Measurements from ENCODE around the gene SPATS2.
"Not testable (repeated sequence)": the region's sequence is repeated elsewhere in the genome, so short reads cannot be mapped to it uniquely, and the experiment has no call there.

The SPATS2 gene

DNA sequence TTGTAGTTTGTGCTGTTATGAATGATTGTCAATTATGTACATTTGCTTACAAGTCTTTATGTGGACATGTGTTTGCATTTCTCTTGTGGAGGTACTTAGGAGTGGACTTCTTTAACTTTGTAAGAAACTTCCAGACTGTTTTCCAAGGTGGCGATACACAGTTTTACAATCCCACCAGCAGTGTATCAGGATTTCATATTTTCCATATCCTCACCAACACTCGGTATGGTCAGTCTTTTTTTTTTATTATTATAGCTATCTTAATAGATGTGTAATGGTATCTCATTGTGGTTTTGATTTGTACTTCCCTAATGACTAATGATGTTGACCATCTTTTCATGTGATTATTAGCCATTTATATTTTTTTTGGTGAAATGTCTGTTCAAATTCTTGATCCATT lies 97.9 kb downstream of the SPATS2 start:
- DNase-seq (ENCODE audit: low spot score) = no peak

DNA sequence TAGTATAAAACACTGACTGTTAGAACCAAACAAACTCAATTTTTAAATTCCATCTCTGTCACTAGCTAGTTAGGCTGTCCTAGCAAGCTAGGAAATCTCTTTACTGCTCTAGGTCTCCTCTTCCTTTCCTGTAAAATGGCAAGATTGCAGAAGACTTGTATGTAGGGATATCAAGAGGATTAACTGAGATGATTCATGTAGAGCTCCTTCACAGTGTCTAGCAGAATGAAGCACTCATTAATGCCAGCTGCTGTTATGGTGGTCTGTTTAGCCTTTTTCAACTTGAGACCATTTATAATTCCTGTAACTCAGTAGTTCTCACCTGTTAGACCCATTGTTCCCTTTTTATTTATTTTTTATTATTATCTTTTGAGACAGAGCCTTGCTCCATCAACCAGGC lies 103.7 kb downstream of the SPATS2 start:
- DNase-seq (ENCODE audit: low spot score) = no peak

DNA sequence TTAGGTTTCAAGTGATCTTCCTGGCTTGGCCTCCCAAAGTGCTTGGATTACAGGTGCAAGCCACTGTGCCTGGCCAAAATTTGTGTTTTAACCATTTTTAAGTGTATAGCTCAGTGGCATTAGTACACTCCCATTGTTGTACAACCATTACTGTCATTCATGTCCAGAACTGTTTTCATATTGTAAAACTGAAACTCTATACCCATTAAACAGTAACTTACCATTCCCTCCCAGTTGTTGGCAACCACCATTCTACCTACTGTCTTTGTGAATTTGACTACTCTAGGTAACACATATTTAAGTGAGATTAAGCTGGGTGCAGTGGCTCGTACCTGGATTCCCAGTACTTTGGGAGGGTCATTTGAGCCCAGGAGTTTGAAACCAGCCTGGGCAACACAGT lies 104.3 kb downstream of the SPATS2 start:
- DNase-seq (ENCODE audit: low spot score) = no peak

DNA sequence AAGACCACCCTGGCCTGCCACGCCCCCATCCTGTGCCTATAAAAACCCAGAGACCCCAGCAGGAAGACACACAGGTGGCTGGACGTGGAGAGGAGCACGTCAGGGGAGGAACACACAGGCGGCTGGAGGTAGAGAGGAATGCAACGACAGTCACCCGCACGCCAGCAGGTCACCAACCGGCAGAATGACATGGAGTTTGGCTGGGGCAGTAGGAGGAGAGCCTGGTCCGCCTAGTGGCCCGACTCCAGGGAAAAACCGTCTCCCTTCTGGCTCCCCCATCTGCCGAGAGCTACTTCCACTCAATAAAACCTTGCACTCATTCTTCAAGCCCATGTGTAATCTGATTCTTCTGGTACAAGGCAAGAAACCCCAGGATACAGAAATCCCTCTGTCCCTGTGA lies 108.8 kb downstream of the SPATS2 start:
- DNase-seq (ENCODE audit: low spot score) = no peak

DNA sequence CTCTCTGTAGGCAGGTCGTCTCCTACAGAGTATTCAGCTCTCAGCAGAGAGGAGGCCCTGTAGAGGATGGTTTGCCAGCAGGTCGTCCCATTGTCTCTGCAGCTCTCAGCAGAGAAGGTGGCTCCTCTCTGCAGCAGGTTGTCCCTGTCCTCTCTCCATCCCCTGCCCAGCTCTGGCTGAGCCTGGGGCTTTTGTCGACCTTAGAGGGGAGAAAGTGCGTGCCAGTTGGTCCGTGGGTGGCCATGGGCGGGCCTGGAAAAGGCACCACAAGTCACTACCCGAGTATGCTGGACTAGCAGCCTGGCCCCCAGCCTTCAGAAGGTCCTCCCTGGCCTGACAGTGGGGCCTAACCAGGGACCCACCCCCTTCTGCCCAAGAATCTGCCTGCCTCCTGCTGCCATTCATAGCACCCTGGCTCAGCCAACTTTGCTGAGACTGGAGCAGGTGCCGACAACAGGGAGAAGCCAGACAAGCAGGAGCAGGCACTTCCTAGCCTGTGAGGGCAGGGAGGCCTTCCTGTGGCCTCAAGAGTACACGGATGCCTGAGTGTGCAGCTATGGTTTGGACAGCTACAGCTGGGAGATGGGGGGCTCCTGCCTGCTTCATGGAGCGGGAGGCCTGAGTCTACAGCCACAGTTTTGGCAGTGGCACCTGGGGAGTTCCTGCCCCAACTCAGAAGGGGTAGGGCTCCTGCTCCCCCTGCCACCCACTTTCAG lies 111.8 kb downstream of the SPATS2 start:
- no peak for DNase-seq (ENCODE audit: low spot score)

DNA sequence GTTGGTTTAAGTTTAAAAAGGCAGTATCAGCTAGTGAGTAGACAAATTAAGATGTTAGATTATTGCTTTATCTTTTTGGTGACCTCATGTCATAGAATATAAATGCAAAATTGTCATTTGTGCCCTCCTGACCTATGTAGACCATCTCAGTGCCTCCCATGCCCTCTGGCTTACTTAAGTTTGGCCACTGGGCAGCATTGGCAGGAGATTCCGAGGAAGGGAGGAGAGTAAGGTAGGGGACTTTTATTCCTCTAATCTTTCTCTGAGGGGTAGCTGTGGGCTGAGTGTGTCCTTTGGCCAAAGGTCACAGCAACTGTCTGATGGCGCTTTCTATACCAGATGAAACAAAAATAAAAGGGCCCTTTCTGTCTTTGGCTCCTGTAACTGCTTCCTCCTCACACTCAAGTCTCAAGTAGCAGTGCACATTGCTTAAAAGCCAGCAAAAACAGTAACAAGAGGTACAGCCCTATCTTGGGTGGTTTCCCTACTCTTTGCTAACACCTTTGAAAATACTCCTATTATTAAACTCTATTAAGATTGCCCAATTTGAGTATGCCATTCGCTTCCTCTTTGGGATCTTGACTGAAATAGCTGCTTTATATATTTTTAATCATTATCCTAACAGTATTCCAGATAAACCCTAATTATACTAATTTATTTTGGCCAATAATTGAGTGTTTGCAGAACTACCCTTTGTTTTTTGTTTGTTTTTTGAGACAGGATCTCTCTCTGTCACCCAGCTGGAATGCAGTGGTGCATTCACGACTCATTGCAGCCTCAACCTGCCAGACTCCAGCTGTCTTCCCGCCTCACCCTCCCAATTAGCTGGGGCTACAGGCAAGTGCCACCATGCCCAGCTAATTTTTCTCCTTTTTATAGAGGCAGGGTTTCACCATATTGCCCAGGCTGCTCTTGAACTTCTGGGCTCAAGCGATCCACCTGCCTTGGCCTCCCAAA lies 115.1 kb downstream of the SPATS2 start:
- DNase-seq (ENCODE audit: low spot score) = no peak

DNA sequence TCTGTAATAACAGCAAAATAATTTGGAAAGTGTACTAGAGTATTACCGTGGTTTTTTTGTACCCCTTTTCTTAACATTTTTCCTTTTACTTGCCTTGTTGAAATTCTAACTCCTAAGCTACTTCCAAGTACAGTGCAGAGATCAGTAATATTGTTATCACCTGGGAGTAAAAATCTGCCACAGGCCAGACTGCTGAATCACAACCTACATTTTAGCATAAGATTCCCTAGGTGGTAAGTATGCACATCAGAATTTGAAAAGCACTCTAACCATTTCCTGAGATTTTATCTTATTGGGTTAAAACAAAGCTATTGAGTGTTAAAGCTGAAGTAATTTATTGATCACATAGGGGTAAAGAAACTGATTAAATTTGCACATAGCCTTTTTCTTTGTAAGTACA lies 116.4 kb downstream of the SPATS2 start:
- no peak for DNase-seq (ENCODE audit: low spot score)

DNA sequence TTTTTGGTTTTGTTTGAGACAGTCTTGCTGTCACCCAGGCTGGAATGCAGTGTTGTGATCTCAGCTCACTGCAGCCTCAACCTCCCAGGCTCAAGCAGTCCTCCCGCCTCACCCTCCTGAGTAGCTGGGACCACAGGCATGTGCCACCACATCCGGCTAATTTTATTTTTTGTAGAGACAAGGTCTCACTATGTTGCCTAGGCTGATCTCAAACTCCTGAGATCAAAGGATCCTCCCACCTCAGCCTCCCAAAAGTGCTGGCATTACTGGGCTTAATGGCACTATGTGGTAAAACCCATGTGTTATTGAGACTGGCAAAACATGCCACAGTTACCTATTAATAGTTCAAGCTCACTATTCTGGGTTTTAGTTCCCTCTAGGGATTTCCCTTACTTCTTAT lies 120.3 kb downstream of the SPATS2 start:
- DNase-seq (ENCODE audit: low spot score) = no peak

DNA sequence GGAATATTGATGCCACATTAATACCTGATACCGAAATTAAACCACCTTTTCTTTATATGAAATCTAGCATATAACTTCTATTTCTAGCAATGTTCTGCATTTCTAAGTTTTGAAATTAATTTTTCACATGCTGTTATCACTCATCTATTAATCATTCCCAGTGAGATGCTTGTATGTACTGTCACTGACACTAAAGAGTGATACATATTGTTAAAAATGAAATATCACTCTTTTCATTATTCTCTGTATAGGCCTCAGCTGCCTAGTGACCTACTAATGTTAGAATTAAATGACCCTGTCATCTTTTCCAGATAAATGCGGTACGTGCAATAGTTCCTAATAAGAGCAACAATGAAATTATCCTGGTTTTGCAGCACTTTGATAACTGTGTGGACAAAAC lies 121.9 kb downstream of the SPATS2 start:
- DNase-seq (ENCODE audit: low spot score) = no peak

DNA sequence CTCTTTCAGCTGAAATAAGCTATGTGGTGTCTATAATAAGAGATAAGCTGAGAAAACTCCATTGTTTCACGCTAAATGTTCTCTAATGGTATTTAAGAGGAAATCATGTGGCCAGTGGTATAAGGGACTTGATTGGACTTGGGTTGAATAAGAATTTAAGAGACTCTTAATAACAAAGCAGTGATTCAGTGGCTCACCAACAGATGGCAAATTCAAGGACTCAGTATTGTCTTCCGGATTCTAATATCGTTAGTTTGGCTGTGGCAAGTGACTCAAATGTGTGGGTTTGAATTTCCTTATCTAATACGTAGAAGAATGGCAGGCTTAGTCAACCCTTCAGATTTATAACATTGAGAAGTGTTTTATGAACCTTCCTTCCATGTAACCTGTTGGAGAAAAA lies 122.5 kb downstream of the SPATS2 start:
- no peak for DNase-seq (ENCODE audit: low spot score)

DNA sequence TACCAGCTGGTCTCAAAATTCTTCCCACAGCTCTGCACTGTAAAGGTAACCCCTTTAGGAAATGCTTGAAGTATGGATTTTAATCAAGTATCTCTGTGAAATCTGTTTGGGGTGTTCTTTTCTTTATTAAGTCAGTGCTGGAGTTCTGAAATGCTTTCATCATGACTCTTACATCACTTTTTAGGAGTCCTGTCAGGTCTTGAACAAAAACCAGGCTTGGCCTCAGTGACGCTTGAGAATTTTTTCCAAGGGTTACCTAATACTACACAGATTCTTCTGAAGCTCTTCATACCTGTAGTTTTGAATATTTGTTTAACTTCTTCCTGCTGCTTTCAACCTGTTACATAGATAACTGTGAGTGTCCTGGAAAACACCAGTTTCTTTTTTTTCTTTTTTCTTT lies 124.6 kb downstream of the SPATS2 start:
- DNase-seq (ENCODE audit: low spot score) = no peak

DNA sequence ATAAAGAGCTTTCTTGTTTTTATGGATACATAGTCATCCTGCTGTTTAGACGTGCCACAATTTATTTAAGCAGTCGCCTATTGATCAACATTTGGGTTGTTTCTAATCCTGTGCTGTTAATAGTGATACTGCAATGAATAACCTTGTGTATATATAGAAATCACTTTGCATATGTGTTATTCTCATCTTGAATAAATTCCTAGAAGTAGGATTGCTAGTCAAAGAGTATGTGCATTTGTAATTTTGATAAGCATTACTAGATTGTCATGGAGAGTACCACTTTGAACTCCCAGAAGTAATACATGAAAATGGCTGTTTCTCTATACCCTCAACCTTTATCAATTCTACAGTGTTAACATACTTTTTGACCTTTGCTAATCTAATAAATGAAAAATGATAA lies 126.6 kb downstream of the SPATS2 start:
- no peak for DNase-seq (ENCODE audit: low spot score)

DNA sequence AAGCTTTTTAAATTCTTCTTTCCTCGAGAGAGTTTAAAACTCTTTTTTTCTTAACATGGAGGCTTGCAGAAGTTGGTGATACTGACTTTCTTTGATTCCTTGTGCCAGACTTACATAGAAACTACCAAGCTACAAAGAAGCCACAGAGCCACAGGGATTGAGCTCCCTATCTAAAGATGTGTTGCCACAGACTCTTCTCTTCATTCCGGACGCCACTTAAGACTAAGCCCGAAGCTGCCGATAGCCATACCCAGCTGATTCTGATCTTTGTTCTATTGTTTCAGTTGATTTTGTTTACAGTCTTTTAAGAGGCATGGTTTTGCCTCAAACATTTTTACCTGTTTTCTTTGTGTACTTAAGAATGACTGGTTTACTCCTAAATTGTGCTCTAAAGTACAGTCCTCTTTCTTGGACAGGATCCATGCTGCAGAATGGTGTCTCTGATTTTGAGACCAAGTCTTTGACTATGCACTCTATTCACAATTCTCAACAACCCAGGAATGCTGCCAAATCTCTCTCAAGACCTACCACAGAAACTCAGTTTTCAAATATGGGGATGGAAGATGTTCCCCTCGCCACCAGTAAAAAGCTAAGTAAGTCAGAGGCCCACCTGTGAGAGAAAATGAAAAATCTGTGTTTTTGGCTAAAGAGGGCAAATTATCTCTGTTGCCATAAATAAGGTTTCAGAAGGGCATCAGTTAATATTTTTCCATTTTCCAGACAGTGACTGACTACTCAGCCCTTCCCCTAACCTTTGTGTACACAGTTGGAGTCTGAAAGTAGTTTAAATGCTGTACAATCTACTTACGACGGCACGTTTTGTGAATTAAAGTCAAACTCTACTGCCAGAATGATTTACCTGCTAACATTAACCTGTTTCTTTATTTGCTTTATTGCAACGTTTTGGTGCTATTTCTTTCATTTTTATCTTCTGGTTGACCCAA lies 129.4 kb downstream of the SPATS2 start:
- no peak for DNase-seq (ENCODE audit: low spot score)

DNA sequence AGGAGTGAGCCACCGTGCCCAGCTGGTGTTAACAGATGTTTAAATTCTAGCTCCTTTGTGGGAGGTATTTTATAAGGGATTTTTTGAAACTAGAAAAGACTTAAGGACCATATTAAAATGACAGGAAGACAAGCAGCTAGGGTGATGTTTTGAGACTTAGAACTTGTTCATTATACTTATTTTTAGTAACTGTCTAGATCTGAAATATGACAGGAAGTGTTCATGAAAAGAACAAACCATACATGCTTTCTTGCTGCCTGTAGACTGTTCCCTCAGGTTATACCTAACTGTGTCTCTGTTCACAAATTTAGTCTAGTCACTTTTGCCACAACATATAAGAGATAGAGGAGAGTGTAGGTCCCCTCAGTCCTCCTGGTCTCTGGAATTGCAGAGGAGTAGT lies 134.6 kb downstream of the SPATS2 start:
- no peak for DNase-seq (ENCODE audit: low spot score)

DNA sequence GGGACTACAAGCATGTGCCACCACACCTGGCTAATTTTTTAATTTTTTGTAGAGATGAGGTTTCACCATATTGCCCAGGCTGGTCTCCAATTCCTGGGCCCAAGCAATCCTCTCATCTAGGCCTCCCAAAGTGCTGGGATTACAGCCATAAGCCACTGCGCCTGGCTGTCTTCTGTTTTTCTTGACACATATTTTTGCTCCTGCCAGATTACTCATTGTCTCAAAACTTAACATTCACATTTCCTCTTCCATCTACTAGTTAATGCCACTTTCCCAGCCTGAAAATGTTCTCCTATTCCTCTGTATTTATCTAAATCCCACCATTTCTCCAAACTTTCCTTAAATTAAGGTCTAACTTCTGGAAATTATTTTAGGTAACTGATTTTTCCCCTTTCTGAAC lies 135.3 kb downstream of the SPATS2 start:
- DNase-seq (ENCODE audit: low spot score) = no peak

DNA sequence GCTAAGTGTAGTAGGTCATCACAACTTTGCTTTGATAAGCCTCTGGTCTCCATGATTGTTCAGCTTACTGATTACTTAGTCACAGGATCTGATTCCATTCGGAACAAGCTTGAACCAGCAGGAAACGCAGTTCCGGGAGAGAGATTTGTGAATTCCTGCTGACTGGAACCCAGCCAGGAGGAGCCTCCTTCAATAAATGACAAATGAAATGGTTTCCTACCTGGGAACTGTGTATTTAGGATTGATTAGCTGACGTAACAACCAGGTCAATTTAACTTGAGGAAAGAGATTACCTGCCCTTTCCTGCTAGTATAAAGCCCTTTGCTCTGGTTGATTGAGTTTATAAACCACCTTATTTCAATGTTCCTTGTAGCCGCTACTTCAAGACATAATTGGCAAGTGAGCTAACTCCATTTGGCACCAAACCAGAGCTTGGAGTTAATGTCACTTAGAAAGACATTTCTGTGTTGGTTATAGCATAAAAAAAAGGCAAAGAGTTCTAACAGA lies 136.5 kb downstream of the SPATS2 start:
- DNase-seq (ENCODE audit: low spot score) = no peak

DNA sequence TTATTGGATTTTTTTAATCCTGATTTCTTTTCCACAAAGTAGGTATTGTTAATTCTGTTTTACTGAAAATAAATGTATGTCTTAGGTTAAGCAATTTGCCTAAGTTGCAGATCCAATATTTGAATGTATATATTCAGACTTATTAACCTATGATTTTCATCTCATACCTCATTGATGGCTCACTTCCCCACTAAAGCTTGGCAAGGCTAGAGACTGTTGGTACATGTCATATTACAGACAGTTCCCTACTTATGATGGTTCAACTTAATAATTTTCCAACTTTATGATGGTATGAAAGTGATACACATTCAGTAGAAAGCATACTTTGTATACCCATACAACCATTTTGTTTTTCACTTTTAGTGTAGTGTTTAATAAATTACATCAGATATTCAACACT lies 138.4 kb downstream of the SPATS2 start:
- DNase-seq (ENCODE audit: low spot score) = no peak

DNA sequence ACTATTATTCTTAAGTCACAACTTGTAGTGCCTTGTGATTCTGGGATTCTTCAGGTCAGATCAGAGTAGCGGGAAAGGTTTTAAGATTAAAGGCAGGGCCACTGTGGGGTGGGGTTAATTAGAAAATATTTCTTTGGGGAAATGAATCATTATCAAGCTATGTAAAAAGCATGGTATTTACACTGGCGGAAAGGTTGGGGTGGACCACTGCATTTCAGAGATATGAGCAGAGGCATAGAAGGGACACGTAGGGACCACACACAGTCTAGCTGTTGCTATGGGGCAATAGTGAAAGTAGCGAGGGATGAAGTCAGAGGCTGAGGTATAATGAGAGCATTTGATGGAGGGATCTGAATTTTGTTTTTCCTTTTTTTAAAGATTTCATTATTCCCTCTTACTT lies 139.9 kb downstream of the SPATS2 start:
- DNase-seq (ENCODE audit: low spot score) = no peak

DNA sequence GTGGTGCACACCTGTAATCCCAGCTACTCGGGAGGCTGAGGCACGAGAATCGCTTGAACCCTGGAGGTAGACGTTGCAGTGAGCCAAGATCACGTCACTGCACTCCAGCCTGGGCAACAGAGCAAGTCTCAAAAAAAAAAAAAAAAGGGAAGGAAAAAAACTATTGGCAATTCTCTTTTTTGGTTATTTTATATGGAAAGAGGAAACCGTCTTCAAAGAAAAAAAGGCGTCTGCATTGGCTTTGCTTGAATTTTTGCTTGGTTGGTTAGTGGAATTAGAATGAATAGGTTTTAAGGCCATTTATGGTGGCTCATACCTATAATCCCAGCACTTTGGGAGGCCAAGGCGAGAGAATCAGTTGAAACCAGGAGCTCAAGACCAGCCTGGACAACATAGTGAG lies 142.4 kb downstream of the SPATS2 start:
- not testable (repeated sequence) for DNase-seq (ENCODE audit: low spot score)

DNA sequence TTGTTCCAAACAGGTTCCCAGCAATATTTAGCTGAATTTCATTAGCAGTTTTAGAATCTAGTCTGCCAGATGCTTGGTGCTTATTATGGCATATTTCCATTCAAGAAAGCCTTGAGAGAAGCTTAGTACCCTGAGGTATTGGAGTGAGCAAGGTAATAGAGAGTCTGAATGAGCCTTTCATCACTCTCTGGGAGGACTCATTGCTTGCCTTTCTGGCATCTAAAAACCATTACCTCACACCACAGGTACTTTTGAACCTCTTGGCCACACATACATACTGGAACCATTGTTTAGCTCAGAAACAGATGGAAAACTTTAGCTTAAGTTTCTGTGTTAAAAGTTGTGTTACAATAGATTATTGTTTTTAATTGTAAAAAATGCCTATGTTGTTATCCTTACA lies 144.1 kb downstream of the SPATS2 start:
- no peak for DNase-seq (ENCODE audit: low spot score)

DNA sequence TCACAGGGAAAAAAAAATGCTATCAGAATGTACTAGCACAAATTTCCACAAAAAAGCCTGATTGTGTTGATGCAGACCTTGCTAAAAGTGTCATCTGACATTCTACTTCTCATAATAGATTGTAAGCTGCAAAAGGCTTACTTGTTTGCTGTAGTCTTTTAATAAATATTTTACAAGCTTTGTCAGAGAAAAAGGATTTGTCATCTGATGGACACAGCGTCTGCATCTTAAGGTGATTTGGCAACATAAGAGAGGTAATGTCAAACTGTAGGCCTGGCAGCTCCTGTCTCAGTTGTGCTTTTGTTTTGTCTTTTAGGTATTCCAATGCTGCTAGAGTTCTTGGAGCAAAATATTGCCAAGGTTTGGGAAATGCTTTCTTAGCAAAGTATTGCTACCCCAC lies 145.3 kb downstream of the SPATS2 start:
- DNase-seq (ENCODE audit: low spot score) = no peak

DNA sequence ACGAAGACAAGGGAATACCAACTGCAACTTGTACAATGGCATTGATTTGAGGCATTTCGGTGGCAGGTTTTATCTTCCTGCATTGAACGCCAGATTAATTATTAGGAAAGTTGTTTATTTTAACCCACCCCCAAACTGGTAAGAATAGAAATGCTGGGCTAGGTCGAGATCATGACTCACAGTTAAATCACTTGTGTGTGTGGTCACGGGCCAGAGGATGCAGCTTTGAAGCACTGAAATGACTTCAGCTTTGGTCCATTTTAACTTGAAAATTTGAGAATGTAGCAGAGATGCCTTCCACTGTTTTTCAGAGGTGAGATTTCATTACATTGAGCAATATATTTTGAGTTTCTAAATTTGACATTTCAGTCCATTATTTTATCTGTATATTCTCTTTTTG lies 148.0 kb downstream of the SPATS2 start:
- no peak for DNase-seq (ENCODE audit: low spot score)

All from CD4-positive, alpha-beta T cell treated with Interleukin-2 at 100 ng/mL for 4 hours (primary cell).